ENCODE results near the gene TBC1D3E.
"Not testable (repeated sequence)": the region's sequence is repeated elsewhere in the genome, so short reads cannot be mapped to it uniquely, and the experiment has no call there.

The TBC1D3E gene

GRCh38 chr17:38127651-38128050 is at the start of gene TBC1D3E:
Gene TBC1D3E, plus strand, starts transcription at chr17:38127951. Its CDS starts 1,545 bp downstream, at chr17:38129496.
- DNase-seq = not testable (repeated sequence)

GRCh38 chr17:38087344-38087743 is 40.4 kb upstream of the TBC1D3E start:
- DNase-seq = not testable (repeated sequence)

- not testable (repeated sequence) for DNase-seq
Measured at GRCh38 chr17:38088120-38088519, 39.6 kb upstream of the TBC1D3E start.

GRCh38 chr17:38094059-38094694 is 33.6 kb upstream of the TBC1D3E start:
- not testable (repeated sequence) for DNase-seq

GRCh38 chr17:38099262-38099661 is 28.5 kb upstream of the TBC1D3E start:
- DNase-seq = not testable (repeated sequence)

- not testable (repeated sequence) for DNase-seq
Measured at GRCh38 chr17:38119829-38120228, 7.9 kb upstream of the TBC1D3E start.

GRCh38 chr17:38134860-38135259 is 7.1 kb downstream of the TBC1D3E start:
- DNase-seq = not testable (repeated sequence)

All from CD4-positive, alpha-beta T cell treated with Interleukin-4 for 1 hour (primary cell).